ENCODE measurements around the gene PPT1.
"Not testable (repeated sequence)": the region's sequence is repeated elsewhere in the genome, so short reads cannot be mapped to it uniquely, and the experiment has no call there.

The PPT1 gene

GRCh38 chr1:40039245-40039756 is 57.8 kb downstream of the PPT1 start:
- H3K36me3 ChIP-seq (ENCODE audit: control insufficient read depth, insufficient read depth, low read length): peaks cover 7% of the 10 kb centered on the region
- peak overlapping the region; percentile 100 for H3K27ac ChIP-seq (ENCODE audit: low read depth, low read length)
- no peaks in the 10 kb centered on the region for H3K9me3 ChIP-seq (ENCODE audit: control insufficient read depth, insufficient read depth, low read length)
- peak overlapping the region; percentile 99 for H3K4me3 ChIP-seq (ENCODE audit: low read depth, low read length)
- H3K4me1 ChIP-seq (ENCODE audit: control insufficient read depth, insufficient read depth, low read length): peaks cover 9% of the 10 kb centered on the region
- no peaks in the 10 kb centered on the region for H3K27me3 ChIP-seq (ENCODE audit: control insufficient read depth, insufficient read depth, low read length)
- peak overlapping the region; percentile 99 for H3K9ac ChIP-seq (ENCODE audit: low read depth, low read length)

GRCh38 chr1:40038697-40039096 is 58.4 kb downstream of the PPT1 start:
- Histone ChIP-seq H3K9ac (ENCODE audit: low read depth, low read length) (no peak overlapping the region), H3K36me3 (ENCODE audit: control insufficient read depth, insufficient read depth, low read length) (peaks cover 7% of the 10 kb centered on the region), H3K27ac (ENCODE audit: low read depth, low read length) (no peak overlapping the region), H3K4me1 (ENCODE audit: control insufficient read depth, insufficient read depth, low read length) (peaks cover 9% of the 10 kb centered on the region), H3K4me3 (ENCODE audit: low read depth, low read length) (0 out of 2 replicates have a peak overlapping the region, but pooled peaks have one; percentile 99), H3K27me3 (ENCODE audit: control insufficient read depth, insufficient read depth, low read length) (no peaks in the 10 kb centered on the region), H3K9me3 (ENCODE audit: control insufficient read depth, insufficient read depth, low read length) (no peaks in the 10 kb centered on the region)

DNA sequence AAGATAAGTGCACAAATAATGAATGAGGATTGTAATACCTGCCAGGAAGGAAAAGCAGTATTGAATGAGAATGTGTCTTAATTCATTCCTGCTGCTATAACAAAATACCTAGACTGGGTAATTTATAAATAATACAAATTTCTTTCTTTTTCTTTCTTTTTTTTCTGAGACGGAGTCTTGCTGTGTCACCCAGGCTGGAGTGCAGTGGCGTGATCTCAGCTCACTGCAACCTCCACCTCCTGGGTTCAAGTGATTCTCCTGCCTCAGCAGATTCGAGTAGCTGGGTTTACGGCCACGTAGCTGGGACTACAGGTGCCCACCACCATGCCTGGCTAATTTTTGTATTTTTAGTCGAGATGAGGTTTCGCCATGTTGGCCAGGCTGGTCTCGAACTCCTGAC is 59.8 kb downstream of the PPT1 start:
- not testable (repeated sequence) for H3K4me3 ChIP-seq (ENCODE audit: low read depth, low read length)

GRCh38 chr1:40036574-40036973 is 60.5 kb downstream of the PPT1 start:
- Histone ChIP-seq H3K9ac (ENCODE audit: low read depth, low read length) (no peak overlapping the region), H3K27me3 (ENCODE audit: control insufficient read depth, insufficient read depth, low read length) (no peaks in the 10 kb centered on the region), H3K27ac (ENCODE audit: low read depth, low read length) (no peak overlapping the region), H3K4me1 (ENCODE audit: control insufficient read depth, insufficient read depth, low read length) (peaks cover 6% of the 10 kb centered on the region), H3K36me3 (ENCODE audit: control insufficient read depth, insufficient read depth, low read length) (no peaks in the 10 kb centered on the region), H3K4me3 (ENCODE audit: low read depth, low read length) (no peak overlapping the region), H3K9me3 (ENCODE audit: control insufficient read depth, insufficient read depth, low read length) (no peaks in the 10 kb centered on the region)

More for the DNA sequence above, 59.8 kb downstream of the PPT1 start:
- not testable (repeated sequence) for H3K27me3 ChIP-seq (ENCODE audit: control insufficient read depth, insufficient read depth, low read length); H3K36me3 ChIP-seq (ENCODE audit: control insufficient read depth, insufficient read depth, low read length); H3K9me3 ChIP-seq (ENCODE audit: control insufficient read depth, insufficient read depth, low read length); H3K9ac ChIP-seq (ENCODE audit: low read depth, low read length); H3K27ac ChIP-seq (ENCODE audit: low read depth, low read length); H3K4me1 ChIP-seq (ENCODE audit: control insufficient read depth, insufficient read depth, low read length)

- no peak overlapping the region for H3K9ac ChIP-seq (ENCODE audit: low read depth, low read length)
- H3K9me3 ChIP-seq (ENCODE audit: control insufficient read depth, insufficient read depth, low read length): no peaks in the 10 kb centered on the region
- peaks cover 3% of the 10 kb centered on the region; the same call in 1 of the 2 replicates for H3K4me1 ChIP-seq (ENCODE audit: control insufficient read depth, insufficient read depth, low read length)
- H3K27ac ChIP-seq (ENCODE audit: low read depth, low read length): no peak overlapping the region
- H3K4me3 ChIP-seq (ENCODE audit: low read depth, low read length): no peak overlapping the region
- no peaks in the 10 kb centered on the region for H3K27me3 ChIP-seq (ENCODE audit: control insufficient read depth, insufficient read depth, low read length)
- H3K36me3 ChIP-seq (ENCODE audit: control insufficient read depth, insufficient read depth, low read length): no peaks in the 10 kb centered on the region
Observed at GRCh38 chr1:40034869-40035268, 62.2 kb downstream of the PPT1 start.

GRCh38 chr1:40032240-40032891 is 64.7 kb downstream of the PPT1 start:
- Histone ChIP-seq H3K9ac (ENCODE audit: low read depth, low read length) (no peak overlapping the region), H3K27me3 (ENCODE audit: control insufficient read depth, insufficient read depth, low read length) (no peaks in the 10 kb centered on the region), H3K4me3 (ENCODE audit: low read depth, low read length) (no peak overlapping the region), H3K4me1 (ENCODE audit: control insufficient read depth, insufficient read depth, low read length) (no peaks in the 10 kb centered on the region), H3K27ac (ENCODE audit: low read depth, low read length) (no peak overlapping the region), H3K36me3 (ENCODE audit: control insufficient read depth, insufficient read depth, low read length) (no peaks in the 10 kb centered on the region), H3K9me3 (ENCODE audit: control insufficient read depth, insufficient read depth, low read length) (no peaks in the 10 kb centered on the region)

GRCh38 chr1:40030528-40031135 is 66.4 kb downstream of the PPT1 start:
- Histone ChIP-seq H3K36me3 (ENCODE audit: control insufficient read depth, insufficient read depth, low read length) (no peaks in the 10 kb centered on the region), H3K4me1 (ENCODE audit: control insufficient read depth, insufficient read depth, low read length) (no peaks in the 10 kb centered on the region), H3K4me3 (ENCODE audit: low read depth, low read length) (no peak overlapping the region), H3K9ac (ENCODE audit: low read depth, low read length) (no peak overlapping the region), H3K27me3 (ENCODE audit: control insufficient read depth, insufficient read depth, low read length) (no peaks in the 10 kb centered on the region), H3K9me3 (ENCODE audit: control insufficient read depth, insufficient read depth, low read length) (no peaks in the 10 kb centered on the region), H3K27ac (ENCODE audit: low read depth, low read length) (no peak overlapping the region)

GRCh38 chr1:40029608-40030007 is 67.4 kb downstream of the PPT1 start:
- no peaks in the 10 kb centered on the region for H3K36me3 ChIP-seq (ENCODE audit: control insufficient read depth, insufficient read depth, low read length)
- no peaks in the 10 kb centered on the region for H3K9me3 ChIP-seq (ENCODE audit: control insufficient read depth, insufficient read depth, low read length)
- no peak overlapping the region for H3K9ac ChIP-seq (ENCODE audit: low read depth, low read length)
- no peak overlapping the region for H3K4me3 ChIP-seq (ENCODE audit: low read depth, low read length)
- no peaks in the 10 kb centered on the region for H3K27me3 ChIP-seq (ENCODE audit: control insufficient read depth, insufficient read depth, low read length)
- H3K4me1 ChIP-seq (ENCODE audit: control insufficient read depth, insufficient read depth, low read length): no peaks in the 10 kb centered on the region
- H3K27ac ChIP-seq (ENCODE audit: low read depth, low read length): no peak overlapping the region

DNA sequence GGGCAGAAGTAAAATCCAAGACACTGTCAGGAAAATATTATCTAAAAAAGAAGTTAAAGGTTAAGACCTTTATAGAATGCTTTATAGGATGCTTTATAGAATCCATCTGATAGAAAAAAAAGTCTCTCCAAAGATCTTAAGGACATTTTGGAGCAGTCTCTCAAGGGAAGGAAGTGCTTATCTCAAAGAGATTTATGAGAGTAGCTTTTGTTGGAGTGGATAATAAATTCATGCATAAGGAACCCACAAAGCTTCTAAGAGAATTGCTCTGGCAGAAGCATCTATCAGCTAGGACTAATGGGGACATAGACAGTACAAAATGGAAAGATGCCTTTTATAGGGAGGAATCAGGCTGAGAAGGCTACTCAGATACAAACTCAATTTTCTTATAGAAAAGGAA is 69.4 kb downstream of the PPT1 start:
- no peaks in the 10 kb centered on the region for H3K27me3 ChIP-seq (ENCODE audit: control insufficient read depth, insufficient read depth, low read length)
- no peak overlapping the region for H3K9ac ChIP-seq (ENCODE audit: low read depth, low read length)
- no peak overlapping the region for H3K4me3 ChIP-seq (ENCODE audit: low read depth, low read length)
- H3K36me3 ChIP-seq (ENCODE audit: control insufficient read depth, insufficient read depth, low read length): no peaks in the 10 kb centered on the region
- H3K27ac ChIP-seq (ENCODE audit: low read depth, low read length): no peak overlapping the region
- H3K4me1 ChIP-seq (ENCODE audit: control insufficient read depth, insufficient read depth, low read length): no peaks in the 10 kb centered on the region
- 0 out of 2 replicates have a peak, but pooled peaks cover 4% of the 10 kb centered on the region for H3K9me3 ChIP-seq (ENCODE audit: control insufficient read depth, insufficient read depth, low read length)

GRCh38 chr1:40024671-40025070 is 72.4 kb downstream of the PPT1 start:
- Histone ChIP-seq H3K4me1 (ENCODE audit: control insufficient read depth, insufficient read depth, low read length) (no peaks in the 10 kb centered on the region), H3K27ac (ENCODE audit: low read depth, low read length) (no peak overlapping the region)

DNA sequence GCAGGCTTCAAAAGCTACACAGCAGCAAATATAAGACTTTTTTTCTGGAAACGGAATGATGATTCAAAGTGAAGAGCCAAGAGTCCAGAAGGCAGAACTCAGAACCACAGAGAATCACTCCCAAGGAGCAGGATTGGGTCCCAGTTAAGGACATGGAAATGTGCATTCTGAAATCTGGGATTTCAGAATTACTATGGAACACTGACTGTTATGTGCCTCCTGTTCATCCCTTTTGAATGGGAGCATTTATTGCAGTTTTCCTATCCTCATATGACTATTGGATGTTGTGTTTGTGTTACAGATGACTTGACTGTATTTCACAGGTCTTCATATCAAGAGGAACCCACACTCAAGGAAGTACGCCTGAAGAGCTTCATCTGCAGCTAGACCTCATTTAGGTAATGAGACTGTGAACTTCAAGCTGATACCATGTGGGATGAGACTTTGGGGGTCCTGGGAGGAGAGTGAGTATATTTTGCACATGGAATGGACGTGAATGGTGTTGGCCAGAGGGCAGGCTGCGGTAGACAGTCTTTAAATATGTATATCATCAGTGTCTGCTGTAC is 73.6 kb downstream of the PPT1 start:
- H3K36me3 ChIP-seq (ENCODE audit: control insufficient read depth, insufficient read depth, low read length): no peaks in the 10 kb centered on the region
- H3K9me3 ChIP-seq (ENCODE audit: control insufficient read depth, insufficient read depth, low read length): 0 out of 2 replicates have a peak, but pooled peaks cover 4% of the 10 kb centered on the region
- no peak overlapping the region for H3K4me3 ChIP-seq (ENCODE audit: low read depth, low read length)
- H3K27me3 ChIP-seq (ENCODE audit: control insufficient read depth, insufficient read depth, low read length): no peaks in the 10 kb centered on the region
- H3K4me1 ChIP-seq (ENCODE audit: control insufficient read depth, insufficient read depth, low read length): no peaks in the 10 kb centered on the region
- H3K27ac ChIP-seq (ENCODE audit: low read depth, low read length): no peak overlapping the region
- H3K9ac ChIP-seq (ENCODE audit: low read depth, low read length): no peak overlapping the region

More at GRCh38 chr1:40024671-40025070, 72.4 kb downstream of the PPT1 start:
- no peaks in the 10 kb centered on the region for H3K36me3 ChIP-seq (ENCODE audit: control insufficient read depth, insufficient read depth, low read length)
- no peak overlapping the region for H3K4me3 ChIP-seq (ENCODE audit: low read depth, low read length)
- no peaks in the 10 kb centered on the region for H3K27me3 ChIP-seq (ENCODE audit: control insufficient read depth, insufficient read depth, low read length)
- H3K9me3 ChIP-seq (ENCODE audit: control insufficient read depth, insufficient read depth, low read length): 0 out of 2 replicates have a peak, but pooled peaks cover 4% of the 10 kb centered on the region
- no peak overlapping the region for H3K9ac ChIP-seq (ENCODE audit: low read depth, low read length)

Measured in HUES48 (cell line).